Smooth muscle cell (in vitro differentiated cells): ENCODE measurements around the gene ANGEL1. TPM values are rescaled to one million over a fixed set of nuclear protein-coding genes. Genes with fewer than 3 reads are reported as not detected.

Source experiments
- DNase-seq: peaks from one replicate; lab custom pipeline; 2025; ENCODE audit not compliant: unreplicated experiment; lab: John Stamatoyannopoulos, UW
- H2AFZ ChIP-seq: fragments of 200-600 bp; sonication (generic); 2 replicates; pipeline ENCODE4 v1.6.0; 2016; ENCODE audit warnings: antibody characterized with exemption, low read depth, mild to moderate bottlenecking
- H3F3A ChIP-seq: fragments of 200-600 bp; sonication (generic); 2 replicates; pipeline ENCODE4 v1.6.0; 2017; ENCODE audit warnings: antibody characterized with exemption, low read depth
- H3K27ac ChIP-seq: fragments of 200-600 bp; sonication (generic); 2 replicates; pipeline ENCODE4 v1.5.1; 2016; ENCODE audit warnings: low read depth, mild to moderate bottlenecking
- H3K27me3 ChIP-seq: fragments of 200-600 bp; sonication (generic); 2 replicates; pipeline ENCODE4 v1.6.1; 2016; ENCODE audit warnings: low read depth, mild to moderate bottlenecking
- H3K36me3 ChIP-seq: fragments of 200-600 bp; sonication (generic); 2 replicates; pipeline ENCODE4 v1.5.1; 2016; ENCODE audit warnings: low read depth
- H3K4me1 ChIP-seq: fragments of 200-600 bp; sonication (generic); 2 replicates; pipeline ENCODE4 v1.5.1; 2016; ENCODE audit warnings: low read depth
- H3K4me2 ChIP-seq: fragments of 200-600 bp; sonication (generic); 2 replicates; pipeline ENCODE4 v1.6.0; 2016; ENCODE audit warnings: mild to moderate bottlenecking
- H3K4me3 ChIP-seq: fragments of 200-600 bp; sonication (generic); 2 replicates; pipeline ENCODE4 v1.5.1; 2016; ENCODE audit warnings: mild to moderate bottlenecking
- H3K79me2 ChIP-seq: fragments of 200-600 bp; sonication (generic); 2 replicates; pipeline ENCODE4 v1.6.0; 2016; ENCODE audit warnings: low read depth, mild to moderate bottlenecking
- H3K9ac ChIP-seq: fragments of 200-600 bp; sonication (generic); 2 replicates; pipeline ENCODE4 v1.6.0; 2016; ENCODE audit warnings: low read depth
- H3K9me3 ChIP-seq: fragments of 200-600 bp; sonication (generic); replicated peaks from 2 replicates; pipeline ENCODE4 v1.5.1; 2016; ENCODE audit warnings: low read depth
- H4K20me1 ChIP-seq: fragments of 200-600 bp; sonication (generic); 2 replicates; pipeline ENCODE4 v1.6.0; 2016; ENCODE audit warnings: low read depth
- WGBS: methylation state at CpG from one replicate; pipeline ENCODE4 v1.1.7; 2016; ENCODE audit warnings: low lambda C conversion rate; 5-methylcytosine and 5-hydroxymethylcytosine counted together
- polyA plus RNA-seq: library from polyadenylated mRNA; unstranded; fragments of >200 nt; fragmentation: Nextera tagmentation; extraction: Ambion mirVana; gene quantifications from 2 replicates; pipeline ENCODE4 v1.2.1, GENCODE V29; 2016
- total RNA-seq: library from RNA; depleted of rRNA; stranded (reverse); fragments of >200 nt; gene quantifications from 2 replicates; pipeline ENCODE4 v1.2.3, GENCODE V29; 2014
- TF ChIP-seq, protein P1 (sequence below): fragments of 200-600 bp; sonication (generic); IDR thresholded peaks from 2 replicates; pipeline ENCODE4 v1.5.1; 2017; ENCODE audit warnings: borderline replicate concordance, mild to moderate bottlenecking, antibody characterized with exemption; ENCODE audit not compliant: insufficient read depth, poor library complexity, severe bottlenecking

Gene ANGEL1
- total and polyA plus RNA-seq, 2 experiments from 2014 or later = 8.4 to 20.4 TPM

DNA sequence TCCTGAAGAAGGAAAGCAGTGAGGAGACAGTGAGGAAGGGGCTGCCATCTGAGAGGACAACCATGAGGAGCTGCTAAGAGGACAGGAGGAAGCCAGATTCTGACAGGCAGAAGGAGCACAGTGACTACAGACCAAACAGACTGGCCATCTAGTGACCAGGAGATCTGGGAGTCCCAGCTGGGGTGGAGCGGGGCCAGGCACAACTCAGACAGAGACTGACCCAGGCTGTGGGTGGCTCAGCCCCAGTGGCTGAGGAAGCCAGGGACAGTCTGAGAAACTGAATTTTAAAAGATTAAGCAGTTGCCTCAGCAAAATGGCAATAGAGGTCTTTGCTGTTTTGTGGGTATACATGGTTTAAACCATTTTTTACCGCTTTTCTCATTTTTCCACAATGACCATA, 42.4 kb upstream of the ANGEL1 start:
- H3K27ac ChIP-seq = no peak overlapping the region
- H3K9me3 ChIP-seq = no peaks in the 10 kb centered on the region
- no peak overlapping the region for H3K4me2 ChIP-seq
- DNase-seq = no peak
- H3K36me3 ChIP-seq = no peaks in the 10 kb centered on the region
- no peaks in the 10 kb centered on the region for H3K79me2 ChIP-seq
- H2AFZ ChIP-seq = no peak overlapping the region
- H3F3A ChIP-seq = no peaks in the 10 kb centered on the region
- no peaks in the 10 kb centered on the region for H3K27me3 ChIP-seq
- H3K4me1 ChIP-seq = no peaks in the 10 kb centered on the region
- TF ChIP-seq, protein P1, sequence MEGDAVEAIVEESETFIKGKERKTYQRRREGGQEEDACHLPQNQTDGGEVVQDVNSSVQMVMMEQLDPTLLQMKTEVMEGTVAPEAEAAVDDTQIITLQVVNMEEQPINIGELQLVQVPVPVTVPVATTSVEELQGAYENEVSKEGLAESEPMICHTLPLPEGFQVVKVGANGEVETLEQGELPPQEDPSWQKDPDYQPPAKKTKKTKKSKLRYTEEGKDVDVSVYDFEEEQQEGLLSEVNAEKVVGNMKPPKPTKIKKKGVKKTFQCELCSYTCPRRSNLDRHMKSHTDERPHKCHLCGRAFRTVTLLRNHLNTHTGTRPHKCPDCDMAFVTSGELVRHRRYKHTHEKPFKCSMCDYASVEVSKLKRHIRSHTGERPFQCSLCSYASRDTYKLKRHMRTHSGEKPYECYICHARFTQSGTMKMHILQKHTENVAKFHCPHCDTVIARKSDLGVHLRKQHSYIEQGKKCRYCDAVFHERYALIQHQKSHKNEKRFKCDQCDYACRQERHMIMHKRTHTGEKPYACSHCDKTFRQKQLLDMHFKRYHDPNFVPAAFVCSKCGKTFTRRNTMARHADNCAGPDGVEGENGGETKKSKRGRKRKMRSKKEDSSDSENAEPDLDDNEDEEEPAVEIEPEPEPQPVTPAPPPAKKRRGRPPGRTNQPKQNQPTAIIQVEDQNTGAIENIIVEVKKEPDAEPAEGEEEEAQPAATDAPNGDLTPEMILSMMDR = no peak
- no peak overlapping the region for H3K4me3 ChIP-seq
- H3K9ac ChIP-seq = no peak overlapping the region
- H4K20me1 ChIP-seq = no peaks in the 10 kb centered on the region
- 96% methylated on average over 2 of the region's 2 CpGs for WGBS

DNA sequence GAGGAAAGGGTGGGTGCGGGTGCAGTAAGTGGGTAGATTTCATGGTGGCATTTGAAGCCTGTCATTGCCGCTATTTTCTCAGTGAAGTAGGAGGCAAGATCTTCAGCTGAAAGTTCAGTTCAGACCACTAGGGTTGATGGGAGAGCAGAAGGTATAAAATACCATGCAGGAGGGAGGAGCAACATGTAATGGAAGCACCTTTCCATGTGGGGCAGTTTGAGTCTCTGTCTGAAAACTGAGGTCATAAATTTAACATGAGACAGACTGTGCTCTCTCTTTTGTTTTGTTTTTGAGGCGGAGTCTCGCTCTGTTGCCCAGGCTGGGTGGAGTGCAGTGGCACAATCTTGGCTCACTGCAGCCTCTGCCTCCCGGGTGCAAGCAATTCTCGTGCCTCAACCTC, 36.2 kb upstream of the ANGEL1 start:
- Histone ChIP-seq H3K27me3 (no peaks in the 10 kb centered on the region), H3K27ac (no peak overlapping the region), H3K4me1 (no peaks in the 10 kb centered on the region), H3K4me2 (no peak overlapping the region), H2AFZ (no peak overlapping the region), H3K4me3 (no peak overlapping the region), H3K9me3 (no peaks in the 10 kb centered on the region), H3K9ac (no peak overlapping the region), H3K79me2 (no peaks in the 10 kb centered on the region), H3K36me3 (no peaks in the 10 kb centered on the region), H3F3A (no peaks in the 10 kb centered on the region), H4K20me1 (no peaks in the 10 kb centered on the region)
- no peak for DNase-seq
- 94% methylated on average over 6 of the region's 6 CpGs for WGBS
- TF ChIP-seq, protein P1 = no peak

DNA sequence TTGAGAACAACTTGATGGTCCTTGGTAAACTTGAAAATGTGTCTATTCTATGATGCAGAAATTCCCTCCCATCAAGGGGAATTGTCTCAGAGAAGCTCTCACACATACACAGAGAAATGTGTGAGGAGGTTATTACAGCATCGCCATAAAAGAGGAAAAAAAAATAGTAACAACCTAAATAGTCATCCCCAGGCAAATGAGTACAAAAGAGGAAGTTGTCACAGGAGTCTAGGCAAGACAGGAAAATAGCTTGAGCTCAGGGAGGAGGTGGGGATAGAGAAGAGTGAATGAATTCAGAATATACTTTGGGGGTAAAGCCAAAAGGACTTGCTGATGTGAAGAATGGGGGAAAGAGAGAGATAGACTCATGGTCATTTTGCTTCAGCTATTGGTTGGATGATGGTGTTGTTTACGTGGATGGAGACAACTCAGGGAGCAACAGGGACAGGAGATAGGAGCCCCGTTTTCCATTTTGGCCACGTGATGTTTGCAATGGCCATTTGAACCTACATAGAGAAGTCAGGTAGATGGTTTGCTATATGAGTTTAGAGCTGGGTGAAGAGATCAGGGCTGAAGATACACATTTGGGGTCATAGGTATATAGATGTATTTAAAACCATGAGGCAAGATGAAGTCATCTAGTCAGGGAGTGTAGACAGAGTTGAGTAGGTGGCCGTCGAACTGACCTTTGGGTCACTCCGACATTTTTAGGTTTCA, 33.8 kb upstream of the ANGEL1 start:
- Histone ChIP-seq H3K4me1 (no peaks in the 10 kb centered on the region), H3K4me2 (no peak overlapping the region), H3K9ac (no peak overlapping the region), H3K4me3 (no peak overlapping the region), H3K27ac (no peak overlapping the region), H3K79me2 (no peaks in the 10 kb centered on the region), H3K27me3 (peaks cover 3% of the 10 kb centered on the region), H4K20me1 (no peaks in the 10 kb centered on the region), H2AFZ (no peak overlapping the region), H3F3A (no peaks in the 10 kb centered on the region), H3K9me3 (no peaks in the 10 kb centered on the region), H3K36me3 (no peaks in the 10 kb centered on the region)
- DNase-seq = no peak
- TF ChIP-seq, protein P1 = no peak
- WGBS = 92% methylated on average over 7 of the region's 7 CpGs

DNA sequence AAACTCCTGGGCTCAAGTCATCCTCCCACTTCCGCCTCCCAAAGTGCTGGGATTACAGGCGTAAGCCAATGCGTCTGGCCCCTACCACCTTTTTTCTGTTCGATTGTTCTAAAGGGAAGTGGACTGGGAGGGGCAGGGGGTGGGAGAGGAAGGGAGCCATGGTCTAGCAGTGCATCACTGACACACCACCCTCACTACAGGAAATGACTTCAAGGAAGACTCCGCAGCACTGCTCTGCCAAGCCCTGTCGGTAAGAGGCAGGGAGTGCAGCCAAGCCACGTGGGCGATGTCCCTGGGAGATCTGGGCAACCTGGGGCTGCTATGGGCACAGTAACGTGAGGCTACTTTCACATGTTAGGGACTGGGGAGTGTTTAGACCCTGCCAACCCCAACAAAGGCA, 31.5 kb upstream of the ANGEL1 start:
- H3K36me3 ChIP-seq = no peaks in the 10 kb centered on the region
- no peaks in the 10 kb centered on the region for H3K4me1 ChIP-seq
- H3K4me2 ChIP-seq = no peak overlapping the region
- peaks cover 8% of the 10 kb centered on the region for H3K27me3 ChIP-seq
- 63% methylated on average over 9 of the region's 9 CpGs for WGBS
- TF ChIP-seq, protein P1 = no peak
- H2AFZ ChIP-seq = no peak overlapping the region
- H3K9ac ChIP-seq = no peak overlapping the region
- no peaks in the 10 kb centered on the region for H4K20me1 ChIP-seq
- H3K9me3 ChIP-seq = no peaks in the 10 kb centered on the region
- DNase-seq = no peak
- no peak overlapping the region for H3K4me3 ChIP-seq
- no peak overlapping the region for H3K27ac ChIP-seq
- H3F3A ChIP-seq = no peaks in the 10 kb centered on the region
- H3K79me2 ChIP-seq = no peaks in the 10 kb centered on the region
